Activated naive CD8-positive, alpha-beta T cell treated with anti-CD3 and anti-CD28 coated beads for 36 hours (primary cell): ENCODE results near the gene ALOX12B. TPM values are rescaled to one million over a fixed set of nuclear protein-coding genes. Genes with fewer than 3 reads are reported as not detected.
"Not testable (repeated sequence)": the region's sequence is repeated elsewhere in the genome, so short reads cannot be mapped to it uniquely, and the experiment has no call there.

ENCODE experiments used
- DNase-seq: peaks from one replicate; pipeline ENCODE4 v3.0.0; 2021
- H3K27ac Mint-ChIP-seq: one replicate; pipeline ENCODE4 v1.8.0; 2022; ENCODE audit warnings: mild to moderate bottlenecking, moderate library complexity, mixed read lengths
- H3K27me3 Mint-ChIP-seq: one replicate; pipeline ENCODE4 v1.8.0; 2022; ENCODE audit warnings: mild to moderate bottlenecking, mixed read lengths
- H3K36me3 Mint-ChIP-seq: one replicate; pipeline ENCODE4 v1.8.0; 2021; ENCODE audit warnings: mild to moderate bottlenecking, mixed read lengths
- H3K4me1 Mint-ChIP-seq: one replicate; pipeline ENCODE4 v1.8.0; 2021; ENCODE audit warnings: mixed read lengths
- H3K4me3 Mint-ChIP-seq: one replicate; pipeline ENCODE4 v1.8.0; 2022; ENCODE audit warnings: mild to moderate bottlenecking, moderate library complexity, mixed read lengths
- H3K9me3 Mint-ChIP-seq: one replicate; pipeline ENCODE4 v1.8.0; 2022; ENCODE audit warnings: mixed read lengths
- total RNA-seq, 2 experiments: library from RNA; stranded (reverse); gene quantifications; one replicate each; pipeline ENCODE4 v1.2.3, GENCODE V29; 2021

Gene ALOX12B
- total RNA-seq, 2 experiments from 2014 or later, result 3.7 to 4.1 TPM

- Mint-ChIP-seq H3K36me3 (peaks cover 11% of the 10 kb centered on the region), H3K27ac (peak overlapping the region; percentile 94), H3K9me3 (no peaks in the 10 kb centered on the region), H3K27me3 (no peaks in the 10 kb centered on the region), H3K4me3 (peak overlapping the region; percentile 90), H3K4me1 (peaks cover 14% of the 10 kb centered on the region)
- DNase-seq, result no peak
Measured at GRCh38 chr17:8080208-8080798, 7.2 kb downstream of the ALOX12B start.

GRCh38 chr17:8079291-8080207 is 8.0 kb downstream of the ALOX12B start:
- Mint-ChIP-seq H3K9me3 (no peaks in the 10 kb centered on the region), H3K27me3 (peaks cover 8% of the 10 kb centered on the region), H3K36me3 (peaks cover 11% of the 10 kb centered on the region), H3K27ac (peak overlapping the region; percentile 94), H3K4me1 (peaks cover 14% of the 10 kb centered on the region), H3K4me3 (peak overlapping the region; percentile 90)
- DNase-seq, result peak; percentile 86

- Mint-ChIP-seq H3K36me3 (peaks cover 11% of the 10 kb centered on the region), H3K27me3 (peaks cover 24% of the 10 kb centered on the region), H3K4me1 (peaks cover 25% of the 10 kb centered on the region)
- DNase-seq, H3K9me3 Mint-ChIP-seq, H3K27ac Mint-ChIP-seq, H3K4me3 Mint-ChIP-seq: not testable (repeated sequence)
Measured at GRCh38 chr17:8077939-8078338, 9.6 kb downstream of the ALOX12B start.

- Mint-ChIP-seq H3K27ac (no peak overlapping the region), H3K4me3 (no peak overlapping the region), H3K27me3 (peaks cover 35% of the 10 kb centered on the region), H3K4me1 (peaks cover 30% of the 10 kb centered on the region), H3K36me3 (peaks cover 7% of the 10 kb centered on the region), H3K9me3 (no peaks in the 10 kb centered on the region)
- DNase-seq, result no peak
Measured at GRCh38 chr17:8076502-8077266, 10.8 kb downstream of the ALOX12B start.

GRCh38 chr17:8075574-8076342 is 11.8 kb downstream of the ALOX12B start:
- Mint-ChIP-seq H3K27ac (no peak overlapping the region), H3K4me1 (peaks cover 28% of the 10 kb centered on the region), H3K27me3 (peaks cover 42% of the 10 kb centered on the region), H3K36me3 (peaks cover 3% of the 10 kb centered on the region), H3K9me3 (no peaks in the 10 kb centered on the region), H3K4me3 (no peak overlapping the region)
- no peak for DNase-seq

GRCh38 chr17:8075081-8075480 is 12.4 kb downstream of the ALOX12B start:
- no peak for DNase-seq
- Mint-ChIP-seq H3K27me3 (peaks cover 44% of the 10 kb centered on the region), H3K4me3 (no peak overlapping the region), H3K27ac (no peak overlapping the region), H3K9me3 (no peaks in the 10 kb centered on the region), H3K4me1 (peaks cover 22% of the 10 kb centered on the region), H3K36me3 (no peaks in the 10 kb centered on the region)

- peak overlapping the region; percentile 74 for H3K4me3 Mint-ChIP-seq
- no peak overlapping the region for H3K27ac Mint-ChIP-seq
- peaks cover 44% of the 10 kb centered on the region for H3K27me3 Mint-ChIP-seq
- peaks cover 20% of the 10 kb centered on the region for H3K4me1 Mint-ChIP-seq
- no peaks in the 10 kb centered on the region for H3K9me3 Mint-ChIP-seq
- H3K36me3 Mint-ChIP-seq, result no peaks in the 10 kb centered on the region
- no peak for DNase-seq
Measured at GRCh38 chr17:8074554-8074953, 13.0 kb downstream of the ALOX12B start.

- H3K36me3 Mint-ChIP-seq, result no peaks in the 10 kb centered on the region
- no peaks in the 10 kb centered on the region for H3K9me3 Mint-ChIP-seq
- peaks cover 44% of the 10 kb centered on the region for H3K27me3 Mint-ChIP-seq
- peak; percentile 85 for DNase-seq
- H3K4me3 Mint-ChIP-seq, result peak overlapping the region; percentile 74
- peaks cover 16% of the 10 kb centered on the region for H3K4me1 Mint-ChIP-seq
- H3K27ac Mint-ChIP-seq, result no peak overlapping the region
Measured at GRCh38 chr17:8073627-8074484, 13.7 kb downstream of the ALOX12B start.

- peaks cover 44% of the 10 kb centered on the region for H3K27me3 Mint-ChIP-seq
- peaks cover 16% of the 10 kb centered on the region for H3K4me1 Mint-ChIP-seq
- no peaks in the 10 kb centered on the region for H3K9me3 Mint-ChIP-seq
- H3K4me3 Mint-ChIP-seq, result peak overlapping the region; percentile 60
- no peak overlapping the region for H3K27ac Mint-ChIP-seq
- DNase-seq, result peak; percentile 24
- no peaks in the 10 kb centered on the region for H3K36me3 Mint-ChIP-seq
Measured at GRCh38 chr17:8072729-8073461, 14.6 kb downstream of the ALOX12B start.

- Mint-ChIP-seq H3K36me3 (no peaks in the 10 kb centered on the region), H3K4me1 (peaks cover 16% of the 10 kb centered on the region), H3K9me3 (no peaks in the 10 kb centered on the region), H3K27me3 (peaks cover 44% of the 10 kb centered on the region), H3K4me3 (peak overlapping the region; percentile 55), H3K27ac (no peak overlapping the region)
- DNase-seq, result no peak
Measured at GRCh38 chr17:8072341-8072728, 15.2 kb downstream of the ALOX12B start.

GRCh38 chr17:8071496-8071895 is 16.0 kb downstream of the ALOX12B start:
- H3K4me3 Mint-ChIP-seq, result no peak overlapping the region
- no peak for DNase-seq
- H3K9me3 Mint-ChIP-seq, result no peaks in the 10 kb centered on the region
- peaks cover 44% of the 10 kb centered on the region for H3K27me3 Mint-ChIP-seq
- no peaks in the 10 kb centered on the region for H3K36me3 Mint-ChIP-seq
- H3K27ac Mint-ChIP-seq, result no peak overlapping the region
- H3K4me1 Mint-ChIP-seq, result peaks cover 16% of the 10 kb centered on the region

- H3K27me3 Mint-ChIP-seq, result peaks cover 42% of the 10 kb centered on the region
- no peaks in the 10 kb centered on the region for H3K9me3 Mint-ChIP-seq
- no peak for DNase-seq
- no peaks in the 10 kb centered on the region for H3K36me3 Mint-ChIP-seq
- peaks cover 16% of the 10 kb centered on the region for H3K4me1 Mint-ChIP-seq
- no peak overlapping the region for H3K27ac Mint-ChIP-seq
- H3K4me3 Mint-ChIP-seq, result no peak overlapping the region
Measured at GRCh38 chr17:8069587-8069860, 18.0 kb downstream of the ALOX12B start.

GRCh38 chr17:8068736-8069586 is 18.6 kb downstream of the ALOX12B start:
- no peaks in the 10 kb centered on the region for H3K36me3 Mint-ChIP-seq
- peaks cover 42% of the 10 kb centered on the region for H3K27me3 Mint-ChIP-seq
- H3K27ac Mint-ChIP-seq, result no peak overlapping the region
- no peaks in the 10 kb centered on the region for H3K9me3 Mint-ChIP-seq
- H3K4me1 Mint-ChIP-seq, result peaks cover 14% of the 10 kb centered on the region
- DNase-seq, result no peak
- no peak overlapping the region for H3K4me3 Mint-ChIP-seq
